Measurements from ENCODE around the gene AOPEP.

- TF ChIP-seq, protein P1, sequence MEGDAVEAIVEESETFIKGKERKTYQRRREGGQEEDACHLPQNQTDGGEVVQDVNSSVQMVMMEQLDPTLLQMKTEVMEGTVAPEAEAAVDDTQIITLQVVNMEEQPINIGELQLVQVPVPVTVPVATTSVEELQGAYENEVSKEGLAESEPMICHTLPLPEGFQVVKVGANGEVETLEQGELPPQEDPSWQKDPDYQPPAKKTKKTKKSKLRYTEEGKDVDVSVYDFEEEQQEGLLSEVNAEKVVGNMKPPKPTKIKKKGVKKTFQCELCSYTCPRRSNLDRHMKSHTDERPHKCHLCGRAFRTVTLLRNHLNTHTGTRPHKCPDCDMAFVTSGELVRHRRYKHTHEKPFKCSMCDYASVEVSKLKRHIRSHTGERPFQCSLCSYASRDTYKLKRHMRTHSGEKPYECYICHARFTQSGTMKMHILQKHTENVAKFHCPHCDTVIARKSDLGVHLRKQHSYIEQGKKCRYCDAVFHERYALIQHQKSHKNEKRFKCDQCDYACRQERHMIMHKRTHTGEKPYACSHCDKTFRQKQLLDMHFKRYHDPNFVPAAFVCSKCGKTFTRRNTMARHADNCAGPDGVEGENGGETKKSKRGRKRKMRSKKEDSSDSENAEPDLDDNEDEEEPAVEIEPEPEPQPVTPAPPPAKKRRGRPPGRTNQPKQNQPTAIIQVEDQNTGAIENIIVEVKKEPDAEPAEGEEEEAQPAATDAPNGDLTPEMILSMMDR (IDR thresholded peaks at IDR 0.05): no peak
- no peak for TF ChIP-seq RAD21 (IDR thresholded peaks at IDR 0.05; ENCODE audit: low read length)
- TF ChIP-seq MEF2A (IDR thresholded peaks at IDR 0.05; ENCODE audit: borderline replicate concordance, low read depth): no peak
- TF ChIP-seq MXI1 (IDR thresholded peaks at IDR 0.05; ENCODE audit: low read depth, low read length): no peak
- no peak for TF ChIP-seq TAF1 (IDR thresholded peaks at IDR 0.05; ENCODE audit: borderline replicate concordance, low read depth, low read length)
- TF ChIP-seq SMC3 (IDR thresholded peaks at IDR 0.05; ENCODE audit: low read depth, low read length): no peak
- TF ChIP-seq EP300 (IDR thresholded peaks at IDR 0.05; ENCODE audit: borderline replicate concordance in 1 of 2, low read depth in 1 of 2, low read length in 1 of 2): no peak
- TF ChIP-seq POLR2AphosphoS5 (IDR thresholded peaks at IDR 0.05; ENCODE audit: low read depth, low read length): no peak
- TF ChIP-seq SIN3A (IDR thresholded peaks at IDR 0.05; ENCODE audit: borderline replicate concordance, low read depth, low read length): no peak
These were observed 376.1 kb downstream of the AOPEP start for GRCh38 chr9:95102572-95102971.
